Panc1 (cell line): ENCODE results near the gene PELI2. TPM values are rescaled to one million over a fixed set of nuclear protein-coding genes. Genes with fewer than 3 reads are reported as not detected.

Experiments
- ATAC-seq: fragments of 200-7000 bp; cut with Tn5 transposase; 2 replicates; pipeline ENCODE4 v1.9.1; 2020; ENCODE audit warnings: mild to moderate bottlenecking, moderate library complexity
- BruUV-seq: library from RNA; stranded (reverse); fragments of 400-500 nt; replicated peaks from 2 replicates; lab custom pipeline; 2021; lab: Mats Ljungman, UMichigan
- CTCF ChIA-PET: fragments of 300-600 bp; sonication (Branson Sonifier 250); formaldehyde crosslinking; loops from one replicate; lab custom pipeline; 2022; ENCODE audit warnings: antibody characterized with exemption; lab: Charles Lee
- POLR2A ChIA-PET: fragments of 300-600 bp; sonication (Branson Sonifier 250); formaldehyde crosslinking; loops from one replicate; lab custom pipeline; 2022; ENCODE audit warnings: antibody characterized with exemption; lab: Charles Lee
- DNase-seq: peaks from one replicate; pipeline ENCODE4 v3.0.0-alpha.2; 2010; ENCODE audit warnings: low read depth, low spot score
- H3K27ac ChIP-seq: 2 replicates; pipeline ENCODE4 v1.5.1; 2011; ENCODE audit warnings: mild to moderate bottlenecking, low read length, inconsistent platforms
- H3K27me3 ChIP-seq: fragments of 200-500 bp; sonication (Bioruptor generic); 2 replicates; pipeline ENCODE4 v1.6.0; 2014; ENCODE audit warnings: low read length, inconsistent platforms; ENCODE audit not compliant: control insufficient read depth, insufficient read depth
- H3K36me3 ChIP-seq: fragments of 200-500 bp; sonication (Bioruptor generic); 2 replicates; pipeline ENCODE4 v1.5.1; 2014; ENCODE audit warnings: inconsistent platforms, mild to moderate bottlenecking, low read length, moderate library complexity; ENCODE audit not compliant: control insufficient read depth, insufficient read depth
- H3K4me1 ChIP-seq: 2 replicates; pipeline ENCODE4 v1.5.1; 2011; ENCODE audit warnings: inconsistent platforms, mild to moderate bottlenecking, low read length, moderate library complexity; ENCODE audit not compliant: control insufficient read depth, insufficient read depth
- H3K4me3 ChIP-seq, 2 experiments: 2 replicates each; pipeline ENCODE4 v1.5.1; 2011 to 2012; ENCODE audit warnings: low read depth in 2 of 2, low read length in 2 of 2, mild to moderate bottlenecking in 2 of 2, inconsistent platforms in 1 of 2, moderate library complexity in 1 of 2
- H3K9me3 ChIP-seq: fragments of 200-500 bp; sonication (Bioruptor generic); 2 replicates; pipeline ENCODE4 v1.5.1; 2014; ENCODE audit warnings: low read depth, mild to moderate bottlenecking, inconsistent platforms, low read length, moderate library complexity; ENCODE audit not compliant: control insufficient read depth, insufficient read depth
- POLR2AphosphoS5 ChIP-seq: IDR thresholded peaks from 2 replicates; pipeline ENCODE4 v1.6.1; 2012; ENCODE audit warnings: mild to moderate bottlenecking, low read depth, low read length, moderate library complexity
- SIN3A ChIP-seq: IDR thresholded peaks from 2 replicates; pipeline ENCODE4 v1.6.1; 2012; ENCODE audit warnings: low read depth, mild to moderate bottlenecking, low read length, moderate library complexity, borderline replicate concordance; ENCODE audit not compliant: insufficient read depth
- TCF7L2 ChIP-seq: IDR thresholded peaks from 2 replicates; pipeline ENCODE4 v1.6.1; 2011; ENCODE audit warnings: mild to moderate bottlenecking, low read depth, low read length, inconsistent platforms
- in situ Hi-C: cut with HindIII; loops from 2 replicates; pipeline ENCODE4 v1.10.0; 2016; ENCODE audit warnings: low sequenced_read_pairs, low pct_unique_long_range_greater_than_20kb
- intact Hi-C: fragments of 100-400 bp; cut with micrococcal nuclease; formaldehyde crosslinking; loops from one replicate; pipeline ENCODE4 v1.10.0; 2022; ENCODE audit not compliant: unreplicated experiment
- total RNA-seq: library from RNA; stranded (reverse); gene quantifications from one replicate; pipeline ENCODE4 v1.2.1, GENCODE V29; 2021; ENCODE audit not compliant: unreplicated experiment
- TF ChIP-seq, protein P1 (sequence below), 2 experiments: IDR thresholded peaks; 2 replicates each; pipeline ENCODE4 v1.6.1; 2011 to 2012; ENCODE audit warnings: low read depth in 2 of 2, control low read depth in 1 of 2, low read length in 1 of 2, mild to moderate bottlenecking in 1 of 2, moderate library complexity in 1 of 2; ENCODE audit not compliant: insufficient read depth in 1 of 2
- TF ChIP-seq, protein P2 (sequence below): fragments of 450-650 bp; IDR thresholded peaks from 2 replicates; pipeline ENCODE4 v1.5.1; 2017; ENCODE audit warnings: mild to moderate bottlenecking

Gene PELI2
- total RNA-seq, 1 experiment from 2014 or later = 0.28 TPM

DNA sequence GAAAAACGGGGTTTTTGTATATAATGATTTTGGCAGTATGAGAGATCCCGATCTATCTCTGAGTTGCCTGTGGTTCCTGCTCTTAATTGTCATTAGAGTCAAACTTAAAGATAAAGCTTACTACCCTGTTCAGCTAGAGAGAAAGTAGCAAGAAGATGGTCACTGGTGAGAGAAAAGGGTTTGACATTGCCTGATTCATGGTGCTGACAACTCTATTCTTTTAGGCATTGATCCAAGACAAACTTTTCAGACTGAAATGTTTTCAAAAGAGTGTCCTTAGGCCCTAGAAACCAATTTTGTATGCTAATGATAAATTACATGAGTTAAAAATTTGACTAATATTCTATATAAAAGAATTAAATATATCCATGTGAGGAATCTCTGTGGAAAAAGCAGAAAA is 35.1 kb downstream of the PELI2 start:
- H3K36me3 ChIP-seq = no peaks in the 10 kb centered on the region
- intact Hi-C loops = no loop called here
- peaks cover 2% of the 10 kb centered on the region for H3K27me3 ChIP-seq
- POLR2A ChIA-PET = no interaction called here
- BruUV-seq = no TSS peak
- H3K9me3 ChIP-seq = no peaks in the 10 kb centered on the region
- ATAC-seq (no peak), DNase-seq (no peak)
- in situ Hi-C loops = no loop called here
- no peak overlapping the region for H3K4me3 ChIP-seq
- H3K4me1 ChIP-seq = no peaks in the 10 kb centered on the region
- no peak overlapping the region for H3K27ac ChIP-seq
- TF ChIP-seq SIN3A (no peak), POLR2AphosphoS5 (no peak), TCF7L2 (no peak)
- TF ChIP-seq, protein P1, sequence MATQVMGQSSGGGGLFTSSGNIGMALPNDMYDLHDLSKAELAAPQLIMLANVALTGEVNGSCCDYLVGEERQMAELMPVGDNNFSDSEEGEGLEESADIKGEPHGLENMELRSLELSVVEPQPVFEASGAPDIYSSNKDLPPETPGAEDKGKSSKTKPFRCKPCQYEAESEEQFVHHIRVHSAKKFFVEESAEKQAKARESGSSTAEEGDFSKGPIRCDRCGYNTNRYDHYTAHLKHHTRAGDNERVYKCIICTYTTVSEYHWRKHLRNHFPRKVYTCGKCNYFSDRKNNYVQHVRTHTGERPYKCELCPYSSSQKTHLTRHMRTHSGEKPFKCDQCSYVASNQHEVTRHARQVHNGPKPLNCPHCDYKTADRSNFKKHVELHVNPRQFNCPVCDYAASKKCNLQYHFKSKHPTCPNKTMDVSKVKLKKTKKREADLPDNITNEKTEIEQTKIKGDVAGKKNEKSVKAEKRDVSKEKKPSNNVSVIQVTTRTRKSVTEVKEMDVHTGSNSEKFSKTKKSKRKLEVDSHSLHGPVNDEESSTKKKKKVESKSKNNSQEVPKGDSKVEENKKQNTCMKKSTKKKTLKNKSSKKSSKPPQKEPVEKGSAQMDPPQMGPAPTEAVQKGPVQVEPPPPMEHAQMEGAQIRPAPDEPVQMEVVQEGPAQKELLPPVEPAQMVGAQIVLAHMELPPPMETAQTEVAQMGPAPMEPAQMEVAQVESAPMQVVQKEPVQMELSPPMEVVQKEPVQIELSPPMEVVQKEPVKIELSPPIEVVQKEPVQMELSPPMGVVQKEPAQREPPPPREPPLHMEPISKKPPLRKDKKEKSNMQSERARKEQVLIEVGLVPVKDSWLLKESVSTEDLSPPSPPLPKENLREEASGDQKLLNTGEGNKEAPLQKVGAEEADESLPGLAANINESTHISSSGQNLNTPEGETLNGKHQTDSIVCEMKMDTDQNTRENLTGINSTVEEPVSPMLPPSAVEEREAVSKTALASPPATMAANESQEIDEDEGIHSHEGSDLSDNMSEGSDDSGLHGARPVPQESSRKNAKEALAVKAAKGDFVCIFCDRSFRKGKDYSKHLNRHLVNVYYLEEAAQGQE (IDR thresholded peaks at IDR 0.05; ENCODE audit: insufficient read depth in 1 of 2, low read depth in 2 of 2, low read length in 1 of 2) = no peak
- TF ChIP-seq, protein P2, sequence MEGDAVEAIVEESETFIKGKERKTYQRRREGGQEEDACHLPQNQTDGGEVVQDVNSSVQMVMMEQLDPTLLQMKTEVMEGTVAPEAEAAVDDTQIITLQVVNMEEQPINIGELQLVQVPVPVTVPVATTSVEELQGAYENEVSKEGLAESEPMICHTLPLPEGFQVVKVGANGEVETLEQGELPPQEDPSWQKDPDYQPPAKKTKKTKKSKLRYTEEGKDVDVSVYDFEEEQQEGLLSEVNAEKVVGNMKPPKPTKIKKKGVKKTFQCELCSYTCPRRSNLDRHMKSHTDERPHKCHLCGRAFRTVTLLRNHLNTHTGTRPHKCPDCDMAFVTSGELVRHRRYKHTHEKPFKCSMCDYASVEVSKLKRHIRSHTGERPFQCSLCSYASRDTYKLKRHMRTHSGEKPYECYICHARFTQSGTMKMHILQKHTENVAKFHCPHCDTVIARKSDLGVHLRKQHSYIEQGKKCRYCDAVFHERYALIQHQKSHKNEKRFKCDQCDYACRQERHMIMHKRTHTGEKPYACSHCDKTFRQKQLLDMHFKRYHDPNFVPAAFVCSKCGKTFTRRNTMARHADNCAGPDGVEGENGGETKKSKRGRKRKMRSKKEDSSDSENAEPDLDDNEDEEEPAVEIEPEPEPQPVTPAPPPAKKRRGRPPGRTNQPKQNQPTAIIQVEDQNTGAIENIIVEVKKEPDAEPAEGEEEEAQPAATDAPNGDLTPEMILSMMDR = no peak
- CTCF ChIA-PET = no interaction called here

DNA sequence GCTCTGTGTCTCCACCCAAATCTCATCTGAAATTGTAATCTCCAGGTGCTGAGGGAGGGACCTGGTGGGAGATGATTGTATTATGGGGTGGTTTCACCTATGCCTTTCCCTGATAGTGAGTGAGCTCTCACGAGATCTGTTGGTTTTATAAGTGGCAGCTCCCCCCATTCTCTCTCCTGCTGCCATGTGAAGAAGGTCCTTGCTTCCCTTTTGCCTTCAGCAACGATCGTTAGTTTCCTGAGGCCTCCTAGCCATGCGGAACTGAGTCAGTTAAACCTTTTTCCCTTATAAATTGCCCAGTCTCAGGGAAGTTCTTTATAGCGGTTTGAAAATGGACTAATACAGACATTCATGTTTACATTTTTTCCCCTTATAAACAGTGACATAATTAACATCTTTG is 36.1 kb downstream of the PELI2 start:
- no TSS peak for BruUV-seq
- in situ Hi-C loops = no loop called here
- POLR2A ChIA-PET = no interaction called here
- H3K9me3 ChIP-seq = no peaks in the 10 kb centered on the region
- TF ChIP-seq SIN3A = no peak
- TF ChIP-seq, protein P1 (IDR thresholded peaks at IDR 0.05; ENCODE audit: insufficient read depth in 1 of 2, low read depth in 2 of 2, low read length in 1 of 2) = no peak
- TF ChIP-seq, protein P2 = no peak
- no peak for TF ChIP-seq TCF7L2
- no peak for TF ChIP-seq POLR2AphosphoS5
- peaks cover 2% of the 10 kb centered on the region for H3K27me3 ChIP-seq
- no peak overlapping the region for H3K27ac ChIP-seq
- DNase-seq = no peak
- CTCF ChIA-PET = no interaction called here
- intact Hi-C loops = no loop called here
- H3K4me3 ChIP-seq = no peak overlapping the region
- no peaks in the 10 kb centered on the region for H3K36me3 ChIP-seq
- ATAC-seq = no peak
- H3K4me1 ChIP-seq = no peaks in the 10 kb centered on the region
